ENCODE results near the gene SH3BP2.

- TF ChIP-seq, protein P1, sequence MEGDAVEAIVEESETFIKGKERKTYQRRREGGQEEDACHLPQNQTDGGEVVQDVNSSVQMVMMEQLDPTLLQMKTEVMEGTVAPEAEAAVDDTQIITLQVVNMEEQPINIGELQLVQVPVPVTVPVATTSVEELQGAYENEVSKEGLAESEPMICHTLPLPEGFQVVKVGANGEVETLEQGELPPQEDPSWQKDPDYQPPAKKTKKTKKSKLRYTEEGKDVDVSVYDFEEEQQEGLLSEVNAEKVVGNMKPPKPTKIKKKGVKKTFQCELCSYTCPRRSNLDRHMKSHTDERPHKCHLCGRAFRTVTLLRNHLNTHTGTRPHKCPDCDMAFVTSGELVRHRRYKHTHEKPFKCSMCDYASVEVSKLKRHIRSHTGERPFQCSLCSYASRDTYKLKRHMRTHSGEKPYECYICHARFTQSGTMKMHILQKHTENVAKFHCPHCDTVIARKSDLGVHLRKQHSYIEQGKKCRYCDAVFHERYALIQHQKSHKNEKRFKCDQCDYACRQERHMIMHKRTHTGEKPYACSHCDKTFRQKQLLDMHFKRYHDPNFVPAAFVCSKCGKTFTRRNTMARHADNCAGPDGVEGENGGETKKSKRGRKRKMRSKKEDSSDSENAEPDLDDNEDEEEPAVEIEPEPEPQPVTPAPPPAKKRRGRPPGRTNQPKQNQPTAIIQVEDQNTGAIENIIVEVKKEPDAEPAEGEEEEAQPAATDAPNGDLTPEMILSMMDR (IDR thresholded peaks at IDR 0.05; ENCODE audit: low read depth, low read length) = no peak
- peak; percentile 55; the same call in 1 of the 2 replicates for TF ChIP-seq MYC (IDR thresholded peaks at IDR 0.05; ENCODE audit: low read depth, low read length)
- TF ChIP-seq POLR2A (IDR thresholded peaks at IDR 0.05; ENCODE audit: extremely low read depth, insufficient read length) = no peak
- peak; percentile 69 for TF ChIP-seq MAX (IDR thresholded peaks at IDR 0.05; ENCODE audit: low read depth, low read length)
These were observed 951 bp downstream of the SH3BP2 start for GRCh38 chr4:2793586-2794485.

Data from NB4 (cell line).